DOHH2 (cell line): ENCODE data around the gene SSTR5.

Source experiments
- H3F3A ChIP-seq: fragments of 200-600 bp; sonication (generic), shearing (Covaris generic); 2 replicates; pipeline ENCODE4 v1.6.0; 2016; ENCODE audit warnings: antibody characterized with exemption, mild to moderate bottlenecking; ENCODE audit not compliant: control insufficient read depth, insufficient read depth
- H3K27ac ChIP-seq: fragments of 200-600 bp; sonication (generic); 2 replicates; pipeline ENCODE4 v1.5.1; 2014; ENCODE audit warnings: low read depth, mild to moderate bottlenecking, low read length, moderate library complexity
- H3K27me3 ChIP-seq: fragments of 200-600 bp; sonication (generic); 2 replicates; pipeline ENCODE4 v1.6.1; 2014; ENCODE audit warnings: mild to moderate bottlenecking, low read length, mixed read lengths; ENCODE audit not compliant: control insufficient read depth
- H3K36me3 ChIP-seq: fragments of 200-600 bp; sonication (generic); 2 replicates; pipeline ENCODE4 v1.6.1; 2014; ENCODE audit warnings: mild to moderate bottlenecking, low read length, moderate library complexity, mixed read lengths; ENCODE audit not compliant: control insufficient read depth
- H3K4me1 ChIP-seq: fragments of 200-600 bp; sonication (generic); 2 replicates; pipeline ENCODE4 v1.6.1; 2014; ENCODE audit warnings: mild to moderate bottlenecking, low read length, mixed read lengths; ENCODE audit not compliant: control insufficient read depth
- H3K4me2 ChIP-seq: fragments of 200-600 bp; sonication (generic); 2 replicates; pipeline ENCODE4 v1.6.0; 2014; ENCODE audit warnings: mild to moderate bottlenecking, low read length, moderate library complexity
- H3K4me3 ChIP-seq: fragments of 200-600 bp; sonication (generic); 2 replicates; pipeline ENCODE4 v1.5.1; 2014; ENCODE audit warnings: mild to moderate bottlenecking, low read length, mixed read lengths
- H3K79me2 ChIP-seq: fragments of 200-600 bp; sonication (generic); 2 replicates; pipeline ENCODE4 v1.6.1; 2014; ENCODE audit warnings: mild to moderate bottlenecking, low read length, mixed read lengths; ENCODE audit not compliant: control insufficient read depth
- H3K9me2 ChIP-seq: fragments of 200-600 bp; sonication (generic); replicated peaks from 2 replicates; pipeline ENCODE4 v1.6.1; 2014; ENCODE audit warnings: mild to moderate bottlenecking, low read length, mixed read lengths; ENCODE audit not compliant: control insufficient read depth
- H3K9me3 ChIP-seq: fragments of 200-600 bp; sonication (generic); 2 replicates; pipeline ENCODE4 v1.6.1; 2014; ENCODE audit warnings: antibody characterized with exemption, low read length, mixed read lengths; ENCODE audit not compliant: control insufficient read depth, insufficient read depth
- H4K20me1 ChIP-seq: fragments of 200-600 bp; sonication (generic); 2 replicates; pipeline ENCODE4 v1.6.0; 2014; ENCODE audit warnings: low read depth, mild to moderate bottlenecking, antibody characterized with exemption, low read length, moderate library complexity; ENCODE audit not compliant: control insufficient read depth, insufficient read depth
- EZH2phosphoT487 ChIP-seq: fragments of 200-600 bp; sonication (generic); IDR thresholded peaks from 2 replicates; pipeline ENCODE4 v1.6.1; 2017; ENCODE audit warnings: borderline replicate concordance, mild to moderate bottlenecking, antibody characterized with exemption, low read length, moderate library complexity, mixed read lengths
- TF ChIP-seq, protein P1 (sequence below): fragments of 200-600 bp; sonication (generic); IDR thresholded peaks from one replicate; pipeline ENCODE4 v1.5.1; 2014; ENCODE audit warnings: antibody characterized with exemption, mild to moderate bottlenecking, low read depth, low read length; ENCODE audit not compliant: poor library complexity, severe bottlenecking

SSTR5 gene

DNA sequence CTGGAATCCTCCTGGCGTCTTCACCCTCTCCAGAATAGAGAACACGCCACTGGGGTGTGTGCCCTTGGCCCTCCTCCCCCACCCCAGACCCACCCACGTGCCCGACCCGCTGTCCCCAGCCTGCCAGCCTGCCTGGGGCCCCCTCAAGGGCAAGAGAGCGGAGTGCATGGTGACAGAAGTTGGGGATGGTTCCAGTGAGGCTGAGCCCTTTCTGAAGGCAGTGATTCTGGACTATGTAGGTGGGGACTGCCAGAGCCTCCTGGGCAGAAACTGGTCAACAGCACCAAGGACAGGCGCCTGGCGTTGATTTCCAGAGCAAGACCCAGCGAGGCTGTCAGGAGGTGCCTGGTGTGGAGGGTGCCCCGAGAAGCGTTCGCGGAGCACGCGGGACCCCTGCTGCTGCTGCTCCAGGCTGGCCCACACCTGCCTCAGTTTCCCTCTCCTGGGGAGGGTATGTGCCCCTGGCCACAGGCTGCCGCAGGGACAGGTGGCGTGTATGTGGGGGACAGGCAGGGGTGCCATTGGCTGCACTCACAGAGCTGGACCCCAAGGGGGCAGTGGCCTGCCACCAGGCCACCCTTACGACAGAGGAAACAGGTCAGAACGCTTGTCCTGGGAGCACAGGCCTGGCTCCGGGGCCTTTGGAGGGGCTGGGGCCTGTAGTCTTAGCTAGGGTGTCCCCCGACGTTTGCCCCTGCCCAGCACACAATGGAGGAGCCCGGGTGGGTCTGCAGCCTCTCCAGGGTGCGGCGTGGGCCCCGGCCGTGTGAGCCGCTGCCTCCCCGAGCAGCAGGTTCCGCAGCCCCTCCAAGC lies 1.2 kb downstream of the SSTR5 start:
- TF ChIP-seq, protein P1, sequence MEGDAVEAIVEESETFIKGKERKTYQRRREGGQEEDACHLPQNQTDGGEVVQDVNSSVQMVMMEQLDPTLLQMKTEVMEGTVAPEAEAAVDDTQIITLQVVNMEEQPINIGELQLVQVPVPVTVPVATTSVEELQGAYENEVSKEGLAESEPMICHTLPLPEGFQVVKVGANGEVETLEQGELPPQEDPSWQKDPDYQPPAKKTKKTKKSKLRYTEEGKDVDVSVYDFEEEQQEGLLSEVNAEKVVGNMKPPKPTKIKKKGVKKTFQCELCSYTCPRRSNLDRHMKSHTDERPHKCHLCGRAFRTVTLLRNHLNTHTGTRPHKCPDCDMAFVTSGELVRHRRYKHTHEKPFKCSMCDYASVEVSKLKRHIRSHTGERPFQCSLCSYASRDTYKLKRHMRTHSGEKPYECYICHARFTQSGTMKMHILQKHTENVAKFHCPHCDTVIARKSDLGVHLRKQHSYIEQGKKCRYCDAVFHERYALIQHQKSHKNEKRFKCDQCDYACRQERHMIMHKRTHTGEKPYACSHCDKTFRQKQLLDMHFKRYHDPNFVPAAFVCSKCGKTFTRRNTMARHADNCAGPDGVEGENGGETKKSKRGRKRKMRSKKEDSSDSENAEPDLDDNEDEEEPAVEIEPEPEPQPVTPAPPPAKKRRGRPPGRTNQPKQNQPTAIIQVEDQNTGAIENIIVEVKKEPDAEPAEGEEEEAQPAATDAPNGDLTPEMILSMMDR = no peak
- no peak for TF ChIP-seq EZH2phosphoT487
- Histone ChIP-seq H3K4me1 (no peaks in the 10 kb centered on the region), H3F3A (no peaks in the 10 kb centered on the region), H3K4me3 (no peak overlapping the region), H3K4me2 (no peak overlapping the region), H3K27ac (no peak overlapping the region), H3K9me2 (no peaks in the 10 kb centered on the region), H4K20me1 (no peaks in the 10 kb centered on the region), H3K9me3 (no peaks in the 10 kb centered on the region; the same call in 1 of the 2 replicates), H3K79me2 (no peaks in the 10 kb centered on the region), H3K36me3 (no peaks in the 10 kb centered on the region), H3K27me3 (no peaks in the 10 kb centered on the region)

DNA sequence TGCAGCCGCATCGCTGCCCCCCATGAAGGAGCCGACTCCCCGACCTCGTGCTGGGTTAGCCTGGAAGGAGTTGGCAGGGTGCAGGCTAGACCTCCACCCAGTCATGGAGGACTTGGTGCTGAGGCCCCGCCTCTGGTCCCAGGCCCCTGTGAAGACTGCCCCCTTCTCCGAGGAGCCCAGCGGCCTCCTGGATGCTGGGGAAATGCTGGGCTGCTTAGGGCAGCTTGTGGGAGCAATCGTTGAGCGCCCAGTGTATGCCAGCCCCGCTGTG lies 1.8 kb downstream of the SSTR5 start:
- H3K27ac ChIP-seq = no peak overlapping the region
- no peaks in the 10 kb centered on the region for H3K9me2 ChIP-seq
- H3K4me3 ChIP-seq = no peak overlapping the region
- H3K9me3 ChIP-seq = no peaks in the 10 kb centered on the region; the same call in 1 of the 2 replicates
- no peaks in the 10 kb centered on the region for H3K4me1 ChIP-seq
- no peaks in the 10 kb centered on the region for H3K27me3 ChIP-seq
- no peak overlapping the region for H3K4me2 ChIP-seq
- no peak for TF ChIP-seq EZH2phosphoT487
- TF ChIP-seq, protein P1 = no peak
- no peaks in the 10 kb centered on the region for H3F3A ChIP-seq
- no peaks in the 10 kb centered on the region for H3K79me2 ChIP-seq
- no peaks in the 10 kb centered on the region for H4K20me1 ChIP-seq
- H3K36me3 ChIP-seq = no peaks in the 10 kb centered on the region

DNA sequence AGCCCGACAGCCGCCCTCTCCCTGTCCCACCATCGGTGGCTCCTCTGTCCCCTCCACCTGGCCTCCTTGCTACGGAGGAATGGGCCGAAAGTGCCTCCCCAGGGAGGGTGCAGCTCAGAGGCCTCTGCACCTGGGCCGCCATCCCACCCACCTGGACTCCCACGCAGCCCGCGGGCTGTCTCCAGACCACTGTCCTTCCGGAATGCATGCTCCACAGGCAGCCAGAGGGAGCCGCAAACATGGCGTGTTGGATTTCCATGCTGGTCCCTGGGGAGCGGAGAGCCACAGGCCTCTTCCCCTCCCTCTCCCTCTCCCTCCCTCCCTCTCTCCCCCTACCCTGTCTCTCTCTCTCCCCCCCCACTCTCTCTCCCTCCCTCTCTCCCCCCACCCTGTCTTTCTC lies 3.0 kb downstream of the SSTR5 start:
- H3K36me3 ChIP-seq = no peaks in the 10 kb centered on the region
- H3K4me3 ChIP-seq = no peak overlapping the region
- no peaks in the 10 kb centered on the region for H3K79me2 ChIP-seq
- no peaks in the 10 kb centered on the region for H3K4me1 ChIP-seq
- H3K4me2 ChIP-seq = no peak overlapping the region
- no peaks in the 10 kb centered on the region for H3K27me3 ChIP-seq
- TF ChIP-seq, protein P1 = no peak
- TF ChIP-seq EZH2phosphoT487 = no peak
- H4K20me1 ChIP-seq = no peaks in the 10 kb centered on the region
- no peaks in the 10 kb centered on the region for H3F3A ChIP-seq
- no peaks in the 10 kb centered on the region for H3K9me3 ChIP-seq
- H3K27ac ChIP-seq = no peak overlapping the region
- no peaks in the 10 kb centered on the region for H3K9me2 ChIP-seq
